ENCODE measurements around the gene FFAR2.
"Not testable (repeated sequence)": the region's sequence is repeated elsewhere in the genome, so short reads cannot be mapped to it uniquely, and the experiment has no call there.

Gene FFAR2

DNA sequence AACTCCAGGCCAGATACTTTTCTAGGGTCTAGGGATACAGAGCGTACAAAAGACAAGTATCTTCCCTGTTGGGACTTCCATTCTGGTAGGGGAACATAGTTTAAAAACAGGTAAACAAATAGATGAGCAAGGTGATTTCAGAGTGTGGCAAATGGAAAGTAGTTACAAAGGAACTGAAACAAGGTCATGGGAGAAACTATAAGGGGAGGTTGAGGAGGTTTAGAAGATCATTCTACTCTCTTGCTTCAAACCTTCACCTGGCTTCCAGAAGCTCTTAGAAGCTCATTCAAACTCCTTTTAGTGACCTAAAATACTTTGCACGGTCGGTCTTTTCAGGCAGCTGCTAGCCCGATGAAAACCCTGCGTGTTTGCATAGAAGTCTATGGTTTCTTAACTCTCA lies 9.1 kb downstream of the FFAR2 start:
- no peak for DNase-seq (ENCODE audit: low spot score)

DNA sequence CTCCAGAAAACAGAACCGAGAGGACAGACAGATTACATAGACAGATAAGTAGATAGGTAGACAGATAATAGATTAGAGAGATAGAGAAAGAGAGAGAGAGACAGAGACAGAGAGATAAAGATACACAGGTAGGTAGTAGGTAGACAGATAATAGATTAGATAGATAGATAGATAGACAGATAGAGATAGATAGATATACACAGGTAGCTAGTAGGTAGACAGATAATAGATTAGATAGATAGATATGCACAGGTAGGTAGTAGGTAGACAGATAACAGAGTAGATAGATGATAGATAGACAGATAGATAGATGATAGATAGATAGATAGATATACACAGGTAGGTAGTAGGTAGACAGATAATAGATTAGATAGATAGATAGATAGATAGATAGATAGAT lies 10.1 kb downstream of the FFAR2 start:
- DNase-seq (ENCODE audit: low spot score) = no peak

DNA sequence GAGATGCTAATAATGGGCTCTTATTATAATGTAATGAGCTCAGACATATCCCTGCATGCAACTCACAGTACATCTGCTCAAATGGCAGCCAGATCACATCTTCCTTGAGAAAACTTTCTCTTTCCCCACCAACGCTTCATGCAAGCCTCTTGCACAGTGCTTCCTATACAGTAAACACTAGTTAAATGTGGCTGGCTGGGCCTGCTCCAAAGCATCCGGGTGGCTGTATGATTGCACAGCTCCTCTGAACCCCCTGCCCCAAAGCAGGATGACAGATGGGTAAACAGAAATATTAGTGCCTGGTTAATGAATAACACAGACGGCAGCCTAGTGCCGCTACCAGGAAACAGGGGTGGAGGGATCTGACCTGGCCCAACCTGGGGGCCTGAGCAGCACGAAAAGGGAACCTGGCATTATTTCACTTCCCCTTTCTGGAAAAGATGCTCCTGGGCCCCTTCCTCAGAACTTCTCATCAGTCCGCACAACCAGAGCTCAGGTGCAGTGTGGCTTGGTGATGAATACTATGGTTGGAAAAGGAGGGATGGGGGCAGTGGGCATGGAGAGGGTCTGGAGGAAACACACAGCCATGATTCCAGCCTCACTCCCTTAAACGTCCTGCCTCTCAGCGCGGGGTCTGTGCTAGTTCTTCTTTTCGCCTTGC lies 10.8 kb downstream of the FFAR2 start:
- DNase-seq (ENCODE audit: low spot score) = no peak

DNA sequence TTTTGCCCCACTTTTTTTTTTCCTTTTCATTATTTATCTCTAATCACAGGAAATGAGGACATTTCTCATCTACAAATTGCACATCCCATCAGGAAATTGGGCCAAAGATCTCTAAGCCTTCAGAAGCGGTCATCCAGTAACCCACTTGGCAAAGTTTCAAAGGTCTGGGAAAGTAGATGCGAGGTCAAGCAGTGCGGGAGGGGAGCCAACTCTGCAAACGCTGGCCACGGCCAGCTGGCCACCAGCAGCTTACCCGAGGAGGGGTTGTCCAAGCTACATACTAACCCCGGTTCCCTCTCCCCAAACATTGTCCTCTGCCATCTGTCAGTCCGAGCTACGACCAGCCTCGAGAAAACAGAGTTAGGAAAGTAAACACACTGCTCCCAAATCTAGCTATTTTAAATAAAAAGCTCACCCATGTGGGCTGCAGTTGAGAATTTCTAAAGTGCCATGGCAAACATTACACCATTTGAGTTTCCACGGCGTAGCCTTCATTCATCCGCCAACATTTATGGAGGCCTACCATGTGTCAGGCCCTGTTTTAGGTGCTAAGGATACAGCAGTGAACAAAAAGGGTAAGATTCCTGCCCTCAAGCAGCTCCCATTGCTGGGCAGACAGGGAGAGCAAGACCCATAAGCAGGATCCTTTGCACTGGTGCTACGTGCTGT lies 11.5 kb downstream of the FFAR2 start:
- no peak for DNase-seq (ENCODE audit: low spot score)

DNA sequence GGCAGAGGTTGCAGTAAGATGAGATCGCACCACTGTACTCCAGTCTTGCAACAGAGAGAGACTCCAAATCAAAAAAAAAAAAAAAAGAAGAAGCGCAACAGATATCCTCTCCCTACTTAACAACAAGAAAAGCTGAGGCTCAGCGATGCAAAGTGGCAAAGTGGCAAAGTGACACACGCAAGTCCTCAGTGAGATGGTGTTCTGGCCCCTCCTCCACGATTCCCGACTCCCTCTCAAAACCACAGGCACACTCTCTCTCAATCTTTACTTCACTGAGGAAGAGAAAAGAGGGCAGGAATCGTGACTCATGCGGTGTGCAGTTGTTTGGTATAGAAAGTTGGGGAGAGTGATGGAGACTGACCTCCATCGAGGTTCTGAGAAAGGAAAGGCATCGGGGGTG lies 12.6 kb downstream of the FFAR2 start:
- DNase-seq (ENCODE audit: low spot score) = no peak

DNA sequence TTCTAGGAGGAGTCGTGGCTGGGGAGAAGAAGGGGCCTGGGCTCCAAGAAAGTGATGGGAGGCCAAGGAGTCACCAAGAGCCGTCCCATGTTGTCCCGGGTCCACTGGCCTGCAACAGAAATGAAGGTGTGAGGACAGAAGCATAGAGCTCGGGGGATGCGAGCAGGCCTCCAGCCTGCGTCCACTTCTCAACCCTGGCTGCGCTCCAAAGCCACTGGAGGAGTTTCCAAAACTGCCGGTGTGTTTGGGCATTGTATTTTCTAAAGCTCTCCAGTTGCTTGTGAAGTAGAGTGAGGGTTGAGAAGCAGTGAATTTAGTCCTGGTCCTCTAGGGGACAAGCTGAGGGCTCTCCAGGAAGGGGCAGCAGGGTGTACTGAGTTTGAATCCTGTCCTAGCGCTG lies 13.0 kb downstream of the FFAR2 start:
- DNase-seq (ENCODE audit: low spot score) = no peak

DNA sequence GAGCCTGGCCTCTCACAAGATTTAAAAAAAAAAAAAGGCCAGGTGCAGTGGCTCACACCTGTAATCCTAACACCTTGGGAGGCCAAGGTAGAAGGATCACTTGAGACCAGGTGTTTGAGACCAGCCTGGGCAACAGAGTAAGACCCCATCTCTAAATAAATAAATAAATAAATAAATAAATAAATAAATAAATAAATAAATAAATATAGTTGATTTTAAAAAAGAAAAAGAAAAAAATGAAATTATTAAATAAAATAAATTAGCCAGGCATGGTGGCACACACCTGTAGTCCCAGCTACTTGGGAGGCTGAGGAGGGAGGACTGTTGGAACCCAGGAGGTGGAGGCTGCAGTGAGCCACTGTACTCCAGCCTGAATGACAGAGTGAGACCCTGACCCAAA lies 13.7 kb downstream of the FFAR2 start:
- not testable (repeated sequence) for DNase-seq (ENCODE audit: low spot score)

DNA sequence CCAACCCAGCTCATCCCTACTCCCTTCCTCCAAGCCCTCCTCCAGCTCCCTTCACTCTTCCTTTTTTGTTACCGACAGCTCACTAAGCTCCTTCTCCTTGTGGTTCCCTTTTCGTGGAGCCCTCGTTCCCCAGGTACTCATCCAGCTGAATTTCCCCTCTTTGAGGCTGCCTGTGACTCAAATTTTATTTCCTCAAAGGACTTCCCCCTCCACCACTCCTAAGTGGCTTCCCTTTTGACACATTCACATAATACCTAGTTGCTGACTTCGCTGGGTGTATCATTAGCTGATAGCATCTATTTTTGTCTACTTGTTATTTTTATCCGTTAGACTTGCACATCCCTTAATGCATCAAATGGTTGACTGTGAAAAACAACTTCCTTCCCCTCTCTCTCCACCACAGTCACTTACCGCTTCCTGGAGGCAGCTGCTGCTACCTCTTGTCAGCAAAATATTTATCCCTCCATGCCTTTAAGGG lies 14.5 kb downstream of the FFAR2 start:
- DNase-seq (ENCODE audit: low spot score) = no peak

DNA sequence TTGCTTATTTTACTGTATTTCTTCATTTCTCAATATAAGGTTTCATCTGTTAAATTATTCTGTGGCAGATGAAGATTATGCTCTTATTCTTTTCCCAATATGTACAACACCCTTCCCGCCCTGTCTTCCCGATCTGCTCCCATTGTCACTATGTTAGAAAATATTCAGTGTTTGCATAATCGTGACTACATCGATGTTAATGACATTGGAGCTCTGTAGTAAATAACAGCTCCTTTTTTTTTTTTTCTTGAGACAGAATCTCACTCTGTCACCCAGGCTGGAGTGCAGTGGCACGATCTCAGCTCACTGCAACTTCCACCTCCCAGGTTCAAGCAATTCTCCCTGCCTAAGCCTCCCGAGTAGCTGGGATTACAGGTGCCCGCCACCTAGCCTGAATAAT lies 14.9 kb downstream of the FFAR2 start:
- not testable (repeated sequence) for DNase-seq (ENCODE audit: low spot score)

DNA sequence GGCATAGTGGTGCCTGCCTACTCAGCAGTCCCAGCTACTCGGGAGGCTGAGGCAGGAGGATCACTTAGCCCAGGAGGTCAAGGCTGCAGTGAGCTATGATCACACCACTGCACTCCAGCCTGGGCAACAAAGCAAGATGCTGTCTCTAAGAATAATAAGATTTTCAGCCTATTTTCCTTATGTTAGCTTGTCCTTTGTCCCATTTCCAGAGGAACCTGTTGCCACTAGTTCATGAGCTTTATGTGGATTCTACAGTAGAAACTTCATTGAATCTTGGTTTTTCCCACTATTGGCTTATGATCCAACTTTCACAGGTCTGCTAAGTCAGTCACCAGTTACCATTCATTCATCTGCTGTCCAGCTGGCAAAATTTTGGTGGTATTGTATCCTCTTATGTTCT lies 18.2 kb downstream of the FFAR2 start:
- DNase-seq (ENCODE audit: low spot score) = no peak

DNA sequence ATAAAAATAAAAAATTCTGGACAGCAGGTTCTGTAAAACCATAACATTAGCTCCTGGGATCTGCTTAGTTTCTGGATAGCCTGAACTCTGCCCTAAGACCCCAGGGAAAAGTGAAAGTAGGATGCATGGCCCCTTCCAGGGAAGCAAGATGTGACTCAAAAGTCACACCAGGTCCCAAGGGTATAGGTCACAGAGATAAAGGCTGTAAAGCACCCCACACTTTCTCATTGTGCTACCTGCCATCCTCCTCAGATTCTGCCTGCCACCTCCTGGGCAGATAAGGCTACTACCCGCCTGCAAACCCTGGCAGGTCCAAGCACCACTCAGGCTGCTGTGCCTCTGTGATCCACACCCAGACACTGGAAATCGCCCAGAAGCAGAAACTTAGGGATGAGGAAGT lies 20.6 kb downstream of the FFAR2 start:
- peak; percentile 32 for DNase-seq (ENCODE audit: low spot score)

DNA sequence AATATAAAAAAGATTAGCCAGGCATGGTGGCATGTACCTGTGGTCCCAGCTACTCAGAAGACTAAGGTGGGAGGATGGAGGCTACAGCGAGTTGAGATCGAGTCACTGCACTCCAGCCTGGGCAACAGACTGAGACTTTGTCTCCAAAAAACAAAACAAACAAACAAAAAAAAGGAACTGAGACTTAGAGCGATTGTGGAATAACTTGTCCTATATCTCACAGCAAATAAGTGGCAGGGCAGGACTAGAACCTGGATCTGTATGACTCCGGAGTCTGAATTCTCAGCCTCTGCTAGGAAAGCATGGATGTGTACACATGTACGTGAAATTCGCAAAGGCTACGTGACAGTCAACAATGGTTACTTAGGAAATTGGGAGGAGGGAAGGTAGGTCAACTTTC lies 22.1 kb downstream of the FFAR2 start:
- DNase-seq (ENCODE audit: low spot score) = no peak

DNA sequence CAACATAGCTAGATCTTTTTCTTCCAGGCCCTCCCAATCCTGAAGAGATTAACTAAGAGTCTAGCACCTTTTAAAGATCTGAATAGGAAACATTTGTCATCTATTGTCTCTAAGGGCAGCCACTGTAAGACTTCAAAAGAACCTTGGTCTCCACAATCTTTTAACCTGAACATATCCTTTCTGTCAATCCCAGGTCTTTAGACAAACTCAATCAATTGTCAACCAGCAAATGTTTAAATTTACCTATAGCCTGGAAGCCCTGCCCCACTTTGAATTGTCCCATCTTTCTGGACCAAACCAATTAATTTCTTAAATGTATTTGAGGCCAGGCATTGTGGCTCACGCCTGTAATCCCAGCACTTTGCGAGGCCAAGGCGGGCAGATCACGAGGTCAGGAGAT lies 23.0 kb downstream of the FFAR2 start:
- not testable (repeated sequence) for DNase-seq (ENCODE audit: low spot score)

DNA sequence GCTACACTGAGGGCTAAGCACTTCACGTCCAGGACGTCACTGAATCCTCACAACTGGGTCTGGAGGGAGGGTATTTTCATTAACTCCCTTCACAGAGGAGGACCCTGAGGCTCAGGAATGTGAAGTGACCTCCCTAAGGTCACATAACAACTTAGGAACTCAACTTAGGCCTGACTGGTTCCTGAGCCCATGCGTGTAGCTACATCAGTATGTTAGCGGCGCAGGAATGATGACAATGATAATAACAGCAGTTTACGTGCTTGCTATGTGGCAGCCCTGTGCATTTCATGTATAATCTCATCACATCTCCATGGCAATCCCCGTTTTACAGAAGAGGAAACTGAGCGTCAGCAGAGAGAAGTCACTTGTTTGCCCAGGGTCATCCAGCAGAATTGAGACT lies 23.9 kb downstream of the FFAR2 start:
- no peak for DNase-seq (ENCODE audit: low spot score)

DNA sequence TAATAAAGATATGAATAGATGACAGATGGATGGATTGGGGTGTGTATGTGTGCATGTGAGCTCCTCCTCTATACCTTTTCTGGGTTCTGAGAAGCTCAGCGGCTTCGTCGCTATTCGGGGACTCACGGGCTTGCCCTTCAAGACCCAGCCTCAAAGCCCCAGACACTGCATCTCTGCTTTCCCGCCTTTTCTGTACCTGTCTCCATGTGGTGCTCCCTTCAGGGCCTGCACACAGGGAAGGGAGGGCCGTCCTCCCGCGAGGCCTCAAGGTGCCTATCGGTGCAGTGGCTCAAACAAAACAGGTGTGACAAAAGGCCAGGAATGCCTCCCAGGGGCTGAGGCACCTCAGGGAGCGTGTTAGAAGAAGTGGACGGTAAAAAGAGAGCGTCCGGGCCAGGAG lies 26.0 kb downstream of the FFAR2 start:
- DNase-seq (ENCODE audit: low spot score) = no peak

DNA sequence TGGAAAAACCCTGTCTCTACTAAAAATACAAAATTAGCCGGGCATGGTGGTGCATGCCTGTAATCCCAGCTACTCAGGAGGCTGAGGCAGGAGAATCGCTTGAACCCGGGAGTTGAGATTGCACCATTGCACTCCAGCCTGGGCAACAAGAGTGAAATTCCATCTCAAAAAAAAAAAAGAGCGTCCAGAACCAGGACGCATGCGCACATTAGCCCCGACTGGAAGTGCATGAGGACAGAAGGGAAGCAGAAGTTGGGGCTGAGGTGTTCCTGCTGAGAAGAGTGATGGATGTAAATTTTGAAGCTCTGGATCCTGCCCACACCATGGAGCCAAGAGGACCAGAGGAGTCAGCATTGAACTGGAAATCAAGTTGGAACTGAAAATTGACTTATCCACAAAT lies 26.5 kb downstream of the FFAR2 start:
- DNase-seq (ENCODE audit: low spot score) = not testable (repeated sequence)

DNA sequence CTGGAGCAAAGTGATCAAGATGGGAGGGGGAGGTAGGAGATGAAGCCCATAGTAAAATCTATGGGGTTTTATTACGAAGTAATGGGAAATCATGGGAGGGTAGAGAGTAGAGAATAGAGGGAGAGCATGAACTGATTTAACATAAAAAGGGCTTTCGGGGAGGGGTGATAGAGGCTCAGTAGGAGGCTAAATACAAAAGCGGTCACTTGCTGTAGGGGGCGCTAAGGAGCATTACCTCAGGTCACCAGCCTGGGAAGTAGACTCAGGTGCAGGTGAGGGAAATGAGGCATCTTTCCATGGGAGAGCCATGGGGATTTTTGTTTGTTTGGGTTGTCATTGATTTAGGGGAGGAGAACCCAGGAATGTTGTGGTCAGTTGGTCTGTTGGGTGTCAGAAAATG lies 28.1 kb downstream of the FFAR2 start:
- no peak for DNase-seq (ENCODE audit: low spot score)

DNA sequence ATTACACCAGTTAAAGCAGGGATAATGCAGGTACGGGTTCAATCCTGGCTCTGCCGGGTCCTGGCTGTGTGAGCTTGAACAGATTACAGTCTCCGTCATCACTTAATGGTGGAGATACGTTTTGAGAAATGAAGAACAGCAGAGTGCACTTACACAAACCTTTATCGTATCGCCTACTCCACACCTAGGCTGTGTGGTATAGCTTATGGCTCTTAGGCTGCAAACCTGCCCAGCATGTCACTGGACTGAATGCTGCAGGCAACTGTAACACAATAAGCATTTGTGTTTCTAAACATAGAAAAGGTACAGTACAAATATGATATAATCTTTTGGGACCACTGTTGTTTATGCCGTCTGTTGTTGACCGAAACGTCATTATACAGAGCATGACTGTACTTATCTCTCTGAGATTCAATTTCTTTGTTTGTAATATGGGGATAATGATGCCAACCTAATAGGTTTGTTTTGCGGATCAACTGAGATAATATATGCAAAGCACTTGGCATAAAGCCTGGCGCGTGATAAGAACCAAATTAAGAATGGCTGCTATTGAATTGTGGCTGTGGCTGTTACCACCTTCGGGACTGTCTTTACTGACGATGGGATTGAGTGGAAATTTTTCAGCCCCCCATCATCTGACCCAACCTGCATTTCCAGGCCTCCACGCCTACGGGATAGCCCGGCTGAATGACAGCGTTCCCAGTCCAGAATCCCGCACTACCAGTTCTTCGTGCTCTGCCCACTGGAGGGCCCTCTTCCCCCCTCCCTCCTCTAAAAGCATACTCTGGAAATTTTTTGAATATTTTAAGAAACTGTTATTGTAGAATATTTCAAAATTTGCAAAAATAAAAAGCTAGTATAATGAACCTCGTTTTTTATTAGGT lies 31.0 kb downstream of the FFAR2 start:
- DNase-seq (ENCODE audit: low spot score) = no peak

DNA sequence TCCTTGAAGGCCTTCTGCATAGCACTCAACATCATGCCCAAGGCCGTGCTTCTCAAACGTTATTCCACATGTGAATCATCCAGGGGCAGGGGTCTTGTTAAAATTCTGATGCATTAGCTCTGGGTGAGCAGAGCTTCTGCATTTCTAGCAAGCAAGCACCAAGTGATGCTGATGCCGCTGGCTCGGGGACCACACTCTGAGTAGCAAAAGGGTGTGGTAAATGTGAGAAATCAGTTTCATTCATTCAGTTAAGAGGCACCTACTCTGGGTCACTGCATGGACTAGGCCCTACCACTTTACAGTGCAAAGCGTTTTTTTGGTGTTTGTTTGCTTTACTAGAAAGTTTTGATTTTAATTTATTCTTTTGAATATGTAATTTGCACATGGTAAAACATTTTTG lies 35.0 kb downstream of the FFAR2 start:
- no peak for DNase-seq (ENCODE audit: low spot score)

DNA sequence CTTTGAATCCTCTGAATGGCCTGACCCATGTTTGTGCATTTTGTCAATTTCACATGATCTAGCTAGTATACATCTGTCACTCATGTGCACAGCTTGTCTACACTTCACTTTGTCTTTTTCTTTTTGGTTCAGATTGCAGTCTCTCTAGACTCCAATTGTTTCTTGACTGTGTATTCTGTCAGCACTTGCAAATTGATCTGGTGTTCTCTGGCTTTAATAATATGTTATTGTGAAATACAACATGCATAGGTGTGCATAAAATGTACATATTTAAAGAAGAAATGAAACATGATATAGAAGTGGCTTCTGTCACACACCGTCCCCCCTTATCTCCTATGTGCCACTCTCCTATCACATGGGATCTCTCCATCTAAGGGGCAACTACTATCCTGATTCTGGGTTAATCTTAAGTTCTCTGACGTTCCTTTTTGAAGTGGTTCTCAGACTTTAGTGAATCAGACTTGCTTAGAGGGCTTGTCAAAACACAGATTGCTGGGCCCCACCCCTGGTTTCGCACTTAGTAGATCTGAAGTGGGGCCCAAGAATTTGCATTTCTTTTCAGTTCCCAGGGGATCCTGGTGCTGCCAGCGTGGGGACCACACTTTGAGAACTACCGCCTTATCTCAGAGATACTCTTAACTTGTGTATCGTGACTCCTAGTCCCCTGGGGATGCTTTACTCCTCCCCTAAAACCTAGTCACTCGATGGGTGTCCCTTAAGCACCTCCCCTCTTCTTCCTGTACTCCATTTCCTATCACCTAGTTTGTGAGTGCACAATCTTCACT lies 36.4 kb downstream of the FFAR2 start:
- no peak for DNase-seq (ENCODE audit: low spot score)

DNA sequence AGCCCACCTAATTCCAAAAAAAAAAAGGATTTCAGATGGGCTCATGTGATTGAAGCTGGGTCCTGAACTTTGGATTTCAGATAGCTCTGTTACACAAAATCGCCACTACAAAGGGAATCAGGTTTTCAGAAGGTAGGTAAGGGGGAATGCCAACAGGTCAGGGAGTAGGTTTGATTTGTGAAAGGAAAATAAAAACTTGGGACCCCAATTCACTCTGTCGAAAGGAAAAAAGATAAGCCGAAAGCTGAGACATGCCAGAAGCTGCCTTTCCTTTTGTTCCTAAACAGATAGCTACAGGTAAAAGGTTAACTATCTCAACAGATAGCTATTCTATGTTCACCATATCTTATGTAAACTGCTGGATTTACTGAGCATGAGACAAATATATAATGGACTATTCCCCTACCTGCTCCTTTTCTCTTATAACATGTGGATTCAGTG lies 38.2 kb downstream of the FFAR2 start:
- DNase-seq (ENCODE audit: low spot score) = no peak

DNA sequence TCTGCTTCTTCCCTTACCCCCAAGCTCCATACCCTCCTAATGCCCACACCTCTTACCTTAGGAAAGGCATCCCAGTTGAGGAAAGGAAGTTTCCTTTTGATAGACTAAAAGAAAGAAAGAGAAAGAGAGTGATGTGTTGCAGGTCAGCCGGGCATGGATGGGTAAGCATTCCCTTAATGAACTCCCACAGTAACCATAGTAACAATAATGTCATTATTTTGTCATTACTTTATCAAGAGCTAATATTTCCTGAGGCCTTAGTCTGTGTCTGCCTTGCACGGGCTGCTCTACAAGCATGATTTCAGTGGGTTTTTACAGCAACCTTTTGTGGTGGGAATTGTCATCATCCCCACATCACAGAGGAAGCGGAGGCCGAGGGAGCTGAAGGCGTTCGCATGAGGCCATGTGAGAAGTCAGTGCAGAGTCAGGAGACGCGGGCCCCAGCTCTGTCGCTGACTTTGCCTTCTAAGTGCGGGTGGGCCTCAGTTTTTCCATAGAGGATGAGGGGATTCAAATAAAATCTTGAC lies 39.7 kb downstream of the FFAR2 start:
- DNase-seq (ENCODE audit: low spot score) = no peak
